HG02973 (cell line): Measurements from ENCODE around the gene STAG1.
"Not testable (repeated sequence)": the region's sequence is repeated elsewhere in the genome, so short reads cannot be mapped to it uniquely, and the experiment has no call there.

Experiments used
- ATAC-seq: cut with Tn5 transposase; IDR thresholded peaks from one replicate; pipeline ENCODE4 v1.9.1; 2021; ENCODE audit warnings: moderate library complexity; ENCODE audit not compliant: unreplicated experiment

STAG1 gene

GRCh38 chr3:136752172-136752421 lies at the start of gene STAG1:
TSS of gene STAG1 (minus strand) at chr3:136752378. CDS start at chr3:136630898, 121,480 bp downstream.
- no peak for ATAC-seq

GRCh38 chr3:136801146-136801545 lies 49.0 kb upstream of the STAG1 start:
- ATAC-seq: not testable (repeated sequence)

- no peak for ATAC-seq
Observed at GRCh38 chr3:136792556-136793330, 40.6 kb upstream of the STAG1 start.

- ATAC-seq: no peak
Observed at GRCh38 chr3:136790786-136791185, 38.6 kb upstream of the STAG1 start.

- ATAC-seq: no peak
Observed at GRCh38 chr3:136789976-136790375, 37.8 kb upstream of the STAG1 start.

- ATAC-seq: no peak
Observed at GRCh38 chr3:136788154-136788553, 36.0 kb upstream of the STAG1 start.

GRCh38 chr3:136787349-136787748 lies 35.2 kb upstream of the STAG1 start:
- ATAC-seq: peak; percentile 77

GRCh38 chr3:136783708-136784191 lies 31.6 kb upstream of the STAG1 start:
- ATAC-seq: no peak

- ATAC-seq: no peak
Observed at GRCh38 chr3:136780741-136781140, 28.6 kb upstream of the STAG1 start.

GRCh38 chr3:136778865-136779264 lies 26.7 kb upstream of the STAG1 start:
- ATAC-seq: no peak

GRCh38 chr3:136772709-136773108 lies 20.5 kb upstream of the STAG1 start:
- ATAC-seq: no peak

- ATAC-seq: not testable (repeated sequence)
Observed at GRCh38 chr3:136758160-136759102, 6.3 kb upstream of the STAG1 start.

GRCh38 chr3:136755192-136755591 lies 3.0 kb upstream of the STAG1 start:
- no peak for ATAC-seq

GRCh38 chr3:136753326-136753939 lies 1.3 kb upstream of the STAG1 start:
- ATAC-seq: no peak

- peak; percentile 81 for ATAC-seq
Observed at GRCh38 chr3:136752422-136753325, 496 bp upstream of the STAG1 start.

- ATAC-seq: peak; percentile 10
Observed at GRCh38 chr3:136751316-136752171, 634 bp downstream of the STAG1 start.

GRCh38 chr3:136750897-136751315 lies 1.3 kb downstream of the STAG1 start:
- ATAC-seq: no peak

- no peak for ATAC-seq
Observed at GRCh38 chr3:136750209-136750896, 1.8 kb downstream of the STAG1 start.

GRCh38 chr3:136749602-136750001 lies 2.6 kb downstream of the STAG1 start:
- not testable (repeated sequence) for ATAC-seq
